HEK293T (cell line): ENCODE results near the gene ENDOU.

Source experiments
- BHLHE40 ChIP-seq: fragments of 450-650 bp; IDR thresholded peaks from 2 replicates; pipeline ENCODE4 v1.6.1; 2016; ENCODE audit warnings: mild to moderate bottlenecking, moderate library complexity, borderline replicate concordance
- CTBP1 ChIP-seq: fragments of 450-650 bp; IDR thresholded peaks from 2 replicates; pipeline ENCODE4 v1.6.1; 2016; ENCODE audit warnings: borderline replicate concordance
- ELF4 ChIP-seq: fragments of 450-650 bp; IDR thresholded peaks from 2 replicates; pipeline ENCODE4 v1.6.1; 2017; ENCODE audit warnings: antibody characterized with exemption
- FOXA1 ChIP-seq: fragments of 450-650 bp; IDR thresholded peaks from 2 replicates; pipeline ENCODE4 v1.6.1; 2016; ENCODE audit warnings: mild to moderate bottlenecking
- FOXK2 ChIP-seq: fragments of 450-650 bp; IDR thresholded peaks from 2 replicates; pipeline ENCODE4 v1.6.1; 2016; ENCODE audit warnings: mild to moderate bottlenecking
- FOXM1 ChIP-seq: fragments of 450-650 bp; IDR thresholded peaks from 2 replicates; pipeline ENCODE4 v1.6.1; 2017; ENCODE audit warnings: mild to moderate bottlenecking, borderline replicate concordance
- HDGF ChIP-seq: fragments of 450-650 bp; IDR thresholded peaks from 2 replicates; pipeline ENCODE4 v1.6.1; 2017; ENCODE audit warnings: antibody characterized with exemption, borderline replicate concordance
- LEF1 ChIP-seq: fragments of 450-650 bp; IDR thresholded peaks from 2 replicates; pipeline ENCODE4 v1.6.1; 2017; ENCODE audit warnings: mild to moderate bottlenecking, borderline replicate concordance
- NFRKB ChIP-seq: fragments of 450-650 bp; IDR thresholded peaks from 2 replicates; pipeline ENCODE4 v1.6.1; 2016; ENCODE audit warnings: mild to moderate bottlenecking, moderate library complexity
- PKNOX1 ChIP-seq: fragments of 450-650 bp; IDR thresholded peaks from 2 replicates; pipeline ENCODE4 v1.6.1; 2016
- SP1 ChIP-seq: fragments of 450-650 bp; IDR thresholded peaks from 2 replicates; pipeline ENCODE4 v1.6.1; 2017
- SUZ12 ChIP-seq: fragments of 450-650 bp; IDR thresholded peaks from 2 replicates; pipeline ENCODE4 v1.6.1; 2016; ENCODE audit warnings: mild to moderate bottlenecking
- TARDBP ChIP-seq: fragments of 450-650 bp; IDR thresholded peaks from 2 replicates; pipeline ENCODE4 v1.6.1; 2016
- ZNF384 ChIP-seq: fragments of 450-650 bp; IDR thresholded peaks from 2 replicates; pipeline ENCODE4 v1.6.1; 2016

- TF ChIP-seq SUZ12 (no peak), TARDBP (no peak), HDGF (no peak), FOXK2 (no peak), ELF4 (no peak), SP1 (no peak), FOXA1 (no peak), FOXM1 (no peak), LEF1 (no peak), NFRKB (no peak), BHLHE40 (no peak), PKNOX1 (no peak), CTBP1 (no peak), ZNF384 (no peak)
Measured at GRCh38 chr12:47714826-47715386, 10.4 kb downstream of the ENDOU start.
